Measurements from ENCODE around the gene ATP8B2. TPM values are rescaled to one million over a fixed set of nuclear protein-coding genes. Genes with fewer than 3 reads are reported as not detected.
"Not testable (repeated sequence)": the region's sequence is repeated elsewhere in the genome, so short reads cannot be mapped to it uniquely, and the experiment has no call there.

Gene ATP8B2
- total and polyA plus RNA-seq, 4 donors = 10.3 to 45.1 (median 32.6) TPM

DNA sequence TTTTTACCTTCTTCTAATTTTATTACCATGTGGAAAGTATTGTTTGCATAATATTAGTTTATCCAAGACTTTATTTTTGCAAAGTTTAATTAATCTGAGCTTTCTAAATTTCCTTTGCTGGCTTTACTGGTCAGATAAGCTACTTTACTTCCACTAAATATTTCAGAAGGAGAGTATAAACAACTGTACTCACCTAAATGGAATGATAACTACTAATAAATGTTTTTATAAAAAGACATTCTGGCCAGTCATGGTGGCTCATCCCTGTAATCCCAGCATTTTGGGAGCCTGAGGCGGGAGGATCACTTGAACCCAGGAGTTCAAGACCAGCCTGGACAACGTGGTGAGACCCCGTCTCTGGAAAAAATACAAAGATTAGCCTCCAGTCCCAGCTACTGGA lies 36.0 kb downstream of the ATP8B2 start:
- H3K4me3 ChIP-seq = no peak overlapping the region
- H3K9ac ChIP-seq (ENCODE audit: insufficient read depth in 1 of 2, low read length in 2 of 2) = no peak overlapping the region
- WGBS, 2 donors = 83 to 88% methylated on average over 3 of the region's 3 CpGs
- H3K36me3 ChIP-seq (ENCODE audit: control insufficient read depth in 4 of 4, insufficient read depth in 4 of 4, low read length in 4 of 4) = no peaks in the 10 kb centered on the region
- H3K27ac ChIP-seq (ENCODE audit: low read depth in 1 of 2, low read length in 1 of 2) = no peak overlapping the region
- DNase-seq (no peak), ATAC-seq (ENCODE audit: insufficient read depth, low FRiP score) (no peak)
- no peaks in the 10 kb centered on the region for H3K9me3 ChIP-seq (ENCODE audit: control insufficient read depth in 4 of 4, insufficient read depth in 3 of 4, low read length in 3 of 4)
- no peaks in the 10 kb centered on the region for H3K27me3 ChIP-seq (ENCODE audit: control insufficient read depth in 3 of 3, insufficient read depth in 3 of 3, low read length in 2 of 3)
- no peaks in the 10 kb centered on the region for H3K4me1 ChIP-seq (ENCODE audit: control insufficient read depth in 5 of 5, insufficient read depth in 5 of 5, low read length in 5 of 5)
- TF ChIP-seq, protein P1, sequence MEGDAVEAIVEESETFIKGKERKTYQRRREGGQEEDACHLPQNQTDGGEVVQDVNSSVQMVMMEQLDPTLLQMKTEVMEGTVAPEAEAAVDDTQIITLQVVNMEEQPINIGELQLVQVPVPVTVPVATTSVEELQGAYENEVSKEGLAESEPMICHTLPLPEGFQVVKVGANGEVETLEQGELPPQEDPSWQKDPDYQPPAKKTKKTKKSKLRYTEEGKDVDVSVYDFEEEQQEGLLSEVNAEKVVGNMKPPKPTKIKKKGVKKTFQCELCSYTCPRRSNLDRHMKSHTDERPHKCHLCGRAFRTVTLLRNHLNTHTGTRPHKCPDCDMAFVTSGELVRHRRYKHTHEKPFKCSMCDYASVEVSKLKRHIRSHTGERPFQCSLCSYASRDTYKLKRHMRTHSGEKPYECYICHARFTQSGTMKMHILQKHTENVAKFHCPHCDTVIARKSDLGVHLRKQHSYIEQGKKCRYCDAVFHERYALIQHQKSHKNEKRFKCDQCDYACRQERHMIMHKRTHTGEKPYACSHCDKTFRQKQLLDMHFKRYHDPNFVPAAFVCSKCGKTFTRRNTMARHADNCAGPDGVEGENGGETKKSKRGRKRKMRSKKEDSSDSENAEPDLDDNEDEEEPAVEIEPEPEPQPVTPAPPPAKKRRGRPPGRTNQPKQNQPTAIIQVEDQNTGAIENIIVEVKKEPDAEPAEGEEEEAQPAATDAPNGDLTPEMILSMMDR (IDR thresholded peaks at IDR 0.05; ENCODE audit: control extremely low read depth, extremely low read depth) = no peak

GRCh38 chr1:154371436-154371835 lies 46.1 kb downstream of the ATP8B2 start:
- no peak for DNase-seq
- H3K9me3 ChIP-seq (ENCODE audit: control insufficient read depth in 4 of 4, insufficient read depth in 3 of 4, low read length in 3 of 4) = no peaks in the 10 kb centered on the region
- no peak overlapping the region for H3K9ac ChIP-seq (ENCODE audit: insufficient read depth in 1 of 2, low read length in 2 of 2)
- WGBS, 2 donors = 74 to 84% methylated on average over 6 of the region's 6 CpGs
- H3K4me3 ChIP-seq = no peak overlapping the region
- ATAC-seq (ENCODE audit: insufficient read depth, low FRiP score) = no peak
- no peak overlapping the region for H3K27ac ChIP-seq (ENCODE audit: low read depth in 1 of 2, low read length in 1 of 2)
- H3K36me3 ChIP-seq (ENCODE audit: control insufficient read depth in 4 of 4, insufficient read depth in 4 of 4, low read length in 4 of 4) = no peaks in the 10 kb centered on the region
- TF ChIP-seq, protein P1 (IDR thresholded peaks at IDR 0.05; ENCODE audit: control extremely low read depth, extremely low read depth) = no peak
- H3K4me1 ChIP-seq (ENCODE audit: control insufficient read depth in 5 of 5, insufficient read depth in 5 of 5, low read length in 5 of 5) = no peaks in the 10 kb centered on the region
- no peaks in the 10 kb centered on the region for H3K27me3 ChIP-seq (ENCODE audit: control insufficient read depth in 3 of 3, insufficient read depth in 3 of 3, low read length in 2 of 3)

GRCh38 chr1:154373777-154374357 lies 48.5 kb downstream of the ATP8B2 start:
- not testable (repeated sequence) for H3K27me3 ChIP-seq (ENCODE audit: control insufficient read depth in 3 of 3, insufficient read depth in 3 of 3, low read length in 2 of 3); H3K4me3 ChIP-seq; H3K9ac ChIP-seq (ENCODE audit: insufficient read depth in 1 of 2, low read length in 2 of 2); H3K9me3 ChIP-seq (ENCODE audit: control insufficient read depth in 4 of 4, insufficient read depth in 3 of 4, low read length in 3 of 4); ATAC-seq (ENCODE audit: insufficient read depth, low FRiP score); H3K27ac ChIP-seq (ENCODE audit: low read depth in 1 of 2, low read length in 1 of 2); H3K36me3 ChIP-seq (ENCODE audit: control insufficient read depth in 4 of 4, insufficient read depth in 4 of 4, low read length in 4 of 4); H3K4me1 ChIP-seq (ENCODE audit: control insufficient read depth in 5 of 5, insufficient read depth in 5 of 5, low read length in 5 of 5); DNase-seq
- 65 to 72% methylated on average over 7 of the region's 7 CpGs for WGBS, 2 donors

DNA sequence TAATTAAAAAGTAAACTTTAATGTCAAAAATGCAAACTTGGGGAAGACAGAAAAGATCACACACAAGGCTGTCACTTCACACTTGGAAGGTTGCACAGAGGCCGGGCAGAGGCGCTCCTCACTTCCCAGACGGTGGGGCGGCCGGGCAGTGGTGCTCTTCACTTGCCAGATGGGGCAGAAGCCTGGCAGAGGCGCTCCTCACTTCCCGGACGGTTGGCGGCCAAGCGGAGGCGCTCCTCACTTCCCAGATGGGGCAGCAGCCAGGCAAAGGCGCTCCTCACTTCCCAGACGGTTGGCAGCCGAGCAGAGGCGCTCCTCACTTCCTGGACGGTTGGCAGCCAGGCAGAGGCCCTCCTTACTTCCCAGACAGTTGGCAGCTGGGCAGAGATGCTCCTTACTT lies 54.0 kb downstream of the ATP8B2 start:
- WGBS, 2 donors = 89 to 95% methylated on average over 16 of the region's 16 CpGs
- H3K4me1 ChIP-seq (ENCODE audit: control insufficient read depth in 5 of 5, insufficient read depth in 5 of 5, low read length in 5 of 5) = no peaks in the 10 kb centered on the region
- H3K27me3 ChIP-seq (ENCODE audit: control insufficient read depth in 3 of 3, insufficient read depth in 3 of 3, low read length in 2 of 3) = no peaks in the 10 kb centered on the region
- TF ChIP-seq, protein P1 (IDR thresholded peaks at IDR 0.05; ENCODE audit: control extremely low read depth, extremely low read depth) = no peak
- H3K9me3 ChIP-seq (ENCODE audit: control insufficient read depth in 4 of 4, insufficient read depth in 3 of 4, low read length in 3 of 4) = no peaks in the 10 kb centered on the region
- no peak overlapping the region for H3K27ac ChIP-seq (ENCODE audit: low read depth in 1 of 2, low read length in 1 of 2)
- ATAC-seq (ENCODE audit: insufficient read depth, low FRiP score) = no peak
- no peaks in the 10 kb centered on the region for H3K36me3 ChIP-seq (ENCODE audit: control insufficient read depth in 4 of 4, insufficient read depth in 4 of 4, low read length in 4 of 4)
- H3K4me3 ChIP-seq = no peak overlapping the region
- H3K9ac ChIP-seq (ENCODE audit: insufficient read depth in 1 of 2, low read length in 2 of 2) = no peak overlapping the region
- no peak for DNase-seq
